DMS79 treated with DMSO at 0.1 percent for 48 hours (cell line): ENCODE measurements around the gene CLSTN2.

Experiments
- DNase-seq: peaks from one replicate; lab custom pipeline; 2025; lab: John Stamatoyannopoulos, UW

Gene CLSTN2

DNA sequence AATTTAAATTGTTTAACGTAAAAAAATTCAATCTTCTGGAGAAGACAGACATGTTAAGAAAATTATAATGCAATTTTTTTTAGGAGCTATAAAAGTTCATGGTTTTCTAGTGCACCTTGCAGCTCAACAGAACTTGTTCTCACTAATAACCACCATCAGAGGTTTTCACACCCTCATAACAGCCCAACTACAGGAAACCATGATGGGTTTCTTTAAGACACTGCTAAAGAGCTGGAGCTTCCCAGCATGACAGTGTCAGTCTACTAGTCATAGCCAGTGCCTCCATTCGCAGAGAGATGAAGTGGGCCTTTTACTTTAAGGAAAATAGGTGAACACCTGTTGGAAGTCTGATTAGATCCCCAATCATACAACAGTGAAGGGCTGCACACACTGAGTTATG lies 518.8 kb downstream of the CLSTN2 start:
- no peak for DNase-seq

DNA sequence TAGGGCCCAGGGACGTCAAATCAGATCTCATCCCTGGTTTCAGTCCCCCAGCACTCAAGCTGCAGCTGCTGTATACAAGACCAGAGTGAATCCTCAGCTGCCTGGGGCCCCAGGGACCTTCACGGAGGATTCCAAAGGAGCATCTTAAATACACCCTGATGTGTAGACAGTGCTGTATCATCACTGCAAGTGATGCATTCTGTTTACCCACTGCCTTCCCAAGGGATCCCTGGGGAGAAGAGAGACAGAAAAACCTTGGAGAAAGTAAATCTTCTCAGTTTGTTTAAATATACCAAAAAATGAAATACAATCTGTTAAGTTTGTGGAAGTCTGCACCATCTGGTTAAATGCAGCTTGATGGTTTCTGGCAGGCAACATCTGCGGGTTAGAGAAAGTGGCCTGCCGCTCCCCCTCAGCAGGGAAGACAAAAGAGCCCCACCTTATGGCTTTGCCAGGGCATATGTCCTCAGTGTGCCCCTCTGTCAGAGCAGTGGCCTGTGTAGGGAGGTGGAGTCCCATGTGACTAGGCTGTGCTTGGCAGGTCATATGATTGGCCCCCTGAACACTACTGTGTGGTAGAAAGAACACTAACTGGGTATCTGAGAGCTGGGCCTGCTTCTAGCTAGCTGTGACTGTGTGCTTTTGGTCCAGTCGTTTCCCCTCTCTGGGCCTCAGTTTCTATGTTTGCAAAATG lies 520.7 kb downstream of the CLSTN2 start:
- DNase-seq, result no peak

DNA sequence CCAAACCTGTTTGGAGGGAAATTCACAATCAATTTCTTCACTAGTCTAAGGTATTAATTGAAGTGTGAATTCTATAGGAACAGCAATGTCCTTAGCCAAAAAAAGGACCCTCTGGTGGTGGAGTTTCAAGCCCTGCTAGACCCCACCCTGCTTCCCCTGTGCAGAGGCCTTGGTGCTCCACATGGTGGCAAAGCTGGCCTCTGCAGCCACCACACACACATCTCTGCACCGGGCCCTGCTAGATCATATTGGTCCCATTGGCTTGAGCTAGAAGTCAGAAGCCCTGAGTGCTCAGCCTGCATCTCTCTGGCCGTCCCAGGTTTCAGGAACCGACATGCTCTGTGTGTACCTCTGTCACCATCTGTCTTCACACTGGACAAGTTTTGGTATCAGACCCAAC lies 522.0 kb downstream of the CLSTN2 start:
- DNase-seq, result no peak

DNA sequence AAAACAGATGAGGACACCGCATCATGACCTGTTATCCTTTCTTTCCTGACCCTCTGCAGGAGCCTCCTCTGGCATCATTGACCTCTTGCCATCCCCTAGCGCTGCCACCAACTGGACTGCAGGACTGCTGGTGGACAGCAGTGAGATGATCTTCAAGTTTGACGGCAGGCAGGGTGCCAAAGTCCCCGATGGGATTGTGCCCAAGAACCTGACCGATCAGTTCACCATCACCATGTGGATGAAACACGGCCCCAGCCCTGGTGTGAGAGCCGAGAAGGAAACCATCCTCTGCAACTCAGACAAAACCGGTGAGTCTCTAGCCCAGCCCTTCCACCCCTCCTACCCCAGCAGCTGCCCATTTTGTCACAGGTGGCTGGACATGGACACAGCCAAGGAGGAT lies 524.5 kb downstream of the CLSTN2 start:
- DNase-seq, result no peak

DNA sequence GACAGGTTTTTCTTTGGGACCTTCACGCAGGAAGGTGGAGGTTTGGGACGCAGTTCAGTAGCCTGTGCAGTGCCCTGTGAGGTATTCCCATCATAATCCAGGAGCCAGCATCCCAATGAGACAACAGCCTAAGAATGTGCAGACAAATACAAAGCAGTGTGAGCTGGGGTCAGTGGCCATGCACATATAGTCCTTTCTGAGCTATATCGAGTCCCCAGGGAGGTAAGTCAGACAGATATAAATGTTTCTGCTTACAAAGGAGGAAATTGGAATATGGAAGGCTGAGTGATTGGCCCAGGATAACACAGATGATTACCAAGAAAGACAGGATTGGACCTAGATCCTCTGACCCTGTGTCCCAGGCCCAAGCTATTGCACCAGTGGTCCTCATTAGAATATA lies 526.3 kb downstream of the CLSTN2 start:
- DNase-seq, result no peak

DNA sequence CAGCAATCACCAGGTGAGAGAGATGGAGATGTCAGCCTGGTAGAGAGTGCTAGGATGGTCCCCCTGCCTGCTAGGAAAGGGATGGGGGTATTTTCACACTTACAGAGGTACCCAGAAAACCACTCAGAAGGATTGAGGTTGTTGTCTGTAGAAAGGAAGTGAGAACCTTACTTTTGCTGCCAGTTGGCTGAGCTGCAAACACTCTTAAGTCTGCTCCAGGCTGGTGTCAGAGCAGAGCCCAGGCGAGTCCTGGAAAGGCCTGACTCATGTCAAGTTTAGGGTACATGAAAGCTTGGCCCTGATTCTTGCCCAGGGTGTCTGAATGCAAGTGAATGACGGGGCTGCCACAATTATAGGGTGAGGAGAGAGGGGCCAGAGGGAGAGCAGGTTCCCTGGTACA lies 528.4 kb downstream of the CLSTN2 start:
- no peak for DNase-seq

DNA sequence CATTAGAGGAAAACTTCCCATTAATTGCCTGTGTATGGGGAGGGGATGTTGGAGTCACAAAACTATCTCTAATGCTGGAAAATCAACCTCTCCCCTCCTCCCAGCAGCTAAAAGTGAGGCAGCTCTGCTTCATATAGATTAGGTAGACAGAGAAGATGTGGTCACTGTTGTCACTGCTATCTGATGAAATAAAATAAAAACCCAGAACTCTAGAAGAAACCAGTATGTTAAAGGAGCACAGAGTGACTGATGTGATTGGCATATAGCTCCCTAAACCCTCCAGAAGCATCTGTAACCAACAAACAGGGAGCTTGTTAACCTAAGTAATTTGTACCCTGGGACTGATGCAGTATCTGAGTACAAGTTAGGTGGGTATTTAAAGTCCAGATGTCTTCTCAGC lies 531.0 kb downstream of the CLSTN2 start:
- DNase-seq, result no peak

DNA sequence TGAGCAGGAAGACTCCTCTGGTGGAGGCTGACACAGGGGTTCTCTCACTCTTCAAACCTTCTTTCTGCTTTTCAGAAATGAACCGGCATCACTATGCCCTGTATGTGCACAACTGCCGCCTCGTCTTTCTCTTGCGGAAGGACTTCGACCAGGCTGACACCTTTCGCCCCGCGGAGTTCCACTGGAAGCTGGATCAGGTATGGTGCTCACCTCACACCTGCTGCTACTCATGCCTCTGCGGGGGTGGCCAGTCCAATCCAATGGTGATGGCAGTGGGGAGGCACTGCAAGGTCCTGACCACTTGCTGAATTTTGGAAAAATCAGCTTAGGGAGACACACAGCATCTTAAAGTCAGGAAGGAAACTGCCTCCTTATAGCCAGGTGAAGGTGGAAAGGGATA lies 531.5 kb downstream of the CLSTN2 start:
- DNase-seq, result no peak

DNA sequence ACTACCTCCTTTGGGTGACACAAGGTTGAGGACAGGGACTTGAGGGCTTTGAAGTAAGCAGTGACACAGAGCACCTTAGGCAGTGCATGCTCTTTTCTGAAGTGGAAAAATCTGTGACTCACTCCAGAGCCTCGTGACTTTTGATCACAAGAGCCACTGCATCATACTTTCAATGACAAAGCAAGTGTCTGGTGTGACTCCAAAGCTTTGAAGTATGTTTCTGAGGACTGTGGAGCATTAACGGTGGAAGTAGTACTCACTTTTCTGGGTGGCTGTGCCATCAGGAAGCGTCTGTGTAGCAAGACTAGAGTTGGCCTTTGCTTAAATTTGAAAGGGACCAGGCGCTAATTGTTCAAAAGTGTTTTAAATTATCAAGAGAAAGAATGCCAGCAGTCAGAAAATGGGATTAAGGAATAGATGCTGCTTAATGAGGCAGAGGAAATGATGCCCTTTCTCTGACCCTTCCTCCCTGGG lies 532.2 kb downstream of the CLSTN2 start:
- no peak for DNase-seq

DNA sequence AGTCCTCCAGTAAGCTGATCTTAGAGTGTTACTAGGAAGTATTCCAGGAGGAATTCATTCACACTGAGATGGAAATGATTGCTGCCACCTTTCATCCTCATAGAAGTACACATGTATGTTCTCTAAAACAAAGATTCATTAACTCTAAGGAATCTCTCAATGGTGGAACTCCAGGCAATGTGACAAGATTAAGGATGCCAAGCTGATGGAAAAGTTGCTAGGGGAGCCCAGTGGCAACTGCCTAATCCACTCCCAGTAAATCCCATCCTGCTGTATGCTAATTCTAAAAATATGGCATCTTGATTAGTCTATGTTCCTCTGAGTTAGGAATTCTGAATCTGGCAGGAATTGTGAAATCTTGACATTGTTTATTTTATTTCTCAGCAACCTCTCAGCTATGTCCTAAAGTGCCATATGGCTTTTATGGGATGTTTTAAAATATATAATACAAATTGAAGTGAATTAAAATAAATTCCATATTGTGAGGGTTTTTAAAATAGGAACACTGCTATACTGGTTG lies 532.9 kb downstream of the CLSTN2 start:
- DNase-seq, result no peak

DNA sequence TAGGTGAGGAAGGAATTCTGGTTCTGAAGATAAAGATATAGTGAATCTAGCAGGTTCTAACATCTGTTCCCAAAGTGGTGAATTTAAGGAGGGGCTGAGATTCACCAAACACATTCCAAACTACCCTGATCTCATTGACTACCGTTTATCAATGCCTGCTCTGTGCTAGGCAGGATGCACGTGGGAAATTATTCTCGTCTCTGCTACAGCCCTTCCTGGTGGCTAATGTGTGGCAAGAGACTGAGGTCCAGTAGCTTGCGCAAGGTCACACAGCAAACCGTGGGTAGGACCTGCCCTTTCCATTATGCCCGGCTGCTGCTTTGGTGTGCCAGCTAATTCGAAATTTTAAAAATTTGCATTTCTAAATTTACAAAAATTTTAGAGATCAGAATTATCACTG lies 533.4 kb downstream of the CLSTN2 start:
- DNase-seq, result no peak

DNA sequence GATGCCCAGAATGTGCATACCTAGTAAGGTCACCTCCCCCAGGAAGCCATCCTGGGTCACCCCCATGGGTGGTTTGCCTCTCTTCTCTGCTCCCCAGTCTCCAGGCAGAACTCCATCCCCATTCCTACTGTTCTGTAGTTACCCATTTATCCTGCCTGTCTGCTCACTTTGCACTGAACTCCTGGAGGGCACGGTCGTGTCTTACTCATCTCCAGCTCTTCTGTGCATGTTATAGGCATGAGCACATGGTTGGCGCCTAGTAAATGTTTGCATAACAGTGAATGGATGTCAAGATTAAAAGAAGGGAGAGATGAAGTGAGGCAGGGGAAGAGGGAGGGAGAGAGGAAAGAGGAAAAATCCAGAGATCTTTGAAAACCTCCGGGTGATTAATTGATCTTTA lies 534.5 kb downstream of the CLSTN2 start:
- no peak for DNase-seq

DNA sequence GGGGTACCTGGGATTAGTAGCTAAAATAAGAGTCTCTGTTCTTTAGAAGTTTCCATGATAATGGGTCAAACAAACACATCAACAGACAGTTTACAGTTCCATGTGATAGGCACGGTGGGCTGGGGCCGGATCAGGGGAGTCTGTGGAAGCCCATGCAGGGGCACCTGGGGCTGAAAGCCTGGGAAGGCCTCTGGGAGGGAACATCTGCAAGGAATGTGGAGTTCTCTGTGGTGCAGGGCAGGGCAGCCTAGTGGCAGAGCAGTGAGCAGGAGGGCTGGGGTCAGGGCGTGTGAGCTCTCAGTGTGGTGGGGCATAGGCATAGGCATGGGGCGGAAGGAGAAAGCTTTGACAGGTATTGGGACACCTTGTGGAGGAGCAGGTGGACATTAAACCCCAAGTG lies 535.2 kb downstream of the CLSTN2 start:
- no peak for DNase-seq

DNA sequence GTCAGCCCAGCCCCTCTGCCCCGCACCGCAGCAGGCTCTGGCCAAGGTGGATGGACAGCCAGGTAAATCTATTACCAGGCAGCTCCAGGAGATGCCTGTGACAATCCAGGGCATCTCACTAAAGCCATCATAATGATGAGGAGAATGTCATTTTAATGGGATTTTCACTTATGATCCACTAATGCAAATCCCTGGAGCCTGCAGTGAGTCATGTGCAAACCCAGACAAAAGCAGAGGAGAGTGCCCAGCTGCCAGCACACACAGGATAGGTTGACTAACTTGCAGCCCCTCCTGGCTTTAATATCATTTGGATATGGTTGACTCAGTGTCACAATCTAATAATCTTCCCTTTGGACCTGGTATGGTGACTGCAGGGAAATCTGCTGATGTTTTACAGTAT lies 536.0 kb downstream of the CLSTN2 start:
- no peak for DNase-seq

DNA sequence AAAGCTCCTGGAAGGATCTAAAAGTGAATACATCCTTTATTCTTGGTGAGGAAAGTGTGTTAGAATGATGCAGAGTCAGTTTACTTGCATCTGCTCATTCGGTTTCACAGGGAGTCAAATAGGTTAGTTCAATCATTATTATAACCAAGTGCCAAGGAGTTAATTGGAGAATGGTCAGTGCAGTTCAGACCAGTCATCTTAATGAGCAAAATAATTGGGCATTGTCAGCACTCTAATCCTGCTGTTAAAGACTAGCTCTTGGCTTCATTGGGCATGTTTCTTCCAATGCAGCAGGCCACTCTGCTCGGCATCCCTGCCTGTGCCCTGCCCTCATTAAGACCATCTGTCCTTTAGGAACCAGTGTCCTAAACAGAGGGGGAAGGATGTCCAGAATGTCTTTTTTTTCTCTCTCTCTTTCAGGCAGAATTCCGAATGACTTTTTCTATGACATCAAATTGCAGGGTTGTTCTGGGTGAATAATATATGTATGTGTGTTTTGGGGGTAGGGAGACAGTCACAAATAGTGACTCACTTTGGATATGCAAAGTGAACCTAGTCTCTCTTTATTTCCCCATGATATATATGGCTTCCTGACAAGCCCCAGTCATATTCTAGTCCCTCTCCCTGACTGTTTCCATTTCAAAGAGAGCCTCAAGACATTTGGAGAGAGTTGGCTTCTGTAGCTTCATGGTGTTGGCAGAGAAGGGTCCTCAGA lies 537.5 kb downstream of the CLSTN2 start:
- DNase-seq, result no peak

DNA sequence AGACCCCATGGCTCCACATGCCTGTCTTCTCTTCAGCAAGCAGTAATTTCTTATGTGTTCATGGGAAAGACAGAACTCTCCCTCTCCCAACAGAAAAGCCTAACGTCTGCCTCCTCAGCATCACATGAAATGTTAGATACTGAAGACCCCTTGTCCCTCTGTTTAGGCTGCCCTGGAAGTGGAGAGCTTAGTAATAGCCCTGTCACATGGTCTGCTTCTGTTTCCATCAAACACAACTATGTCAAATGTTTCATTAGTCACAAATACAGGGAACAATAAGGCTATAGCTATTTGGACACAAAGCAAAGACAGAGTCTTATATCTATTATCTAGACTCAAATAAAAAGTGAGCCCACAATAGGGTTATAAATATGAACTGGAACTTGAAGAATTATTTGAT lies 552.6 kb downstream of the CLSTN2 start:
- no peak for DNase-seq

DNA sequence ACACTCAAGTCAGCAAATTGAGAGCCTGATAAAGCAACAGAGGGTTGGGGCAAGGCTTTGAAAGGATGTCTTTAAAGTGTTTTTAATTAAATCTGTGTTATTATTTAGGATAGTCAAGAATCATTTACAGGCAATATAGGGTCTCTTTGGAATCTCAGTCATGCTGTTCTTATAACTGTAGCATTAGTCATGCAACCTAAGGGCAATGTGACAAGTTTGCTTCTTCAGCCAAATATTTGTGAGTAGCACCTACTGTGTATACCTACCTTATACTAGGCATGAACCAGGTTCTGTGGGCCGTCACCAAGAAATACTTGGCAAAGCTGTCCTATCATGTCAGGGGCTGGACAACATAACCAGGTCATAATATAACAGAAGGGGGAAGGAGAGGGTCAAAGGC lies 558.3 kb downstream of the CLSTN2 start:
- no peak for DNase-seq

DNA sequence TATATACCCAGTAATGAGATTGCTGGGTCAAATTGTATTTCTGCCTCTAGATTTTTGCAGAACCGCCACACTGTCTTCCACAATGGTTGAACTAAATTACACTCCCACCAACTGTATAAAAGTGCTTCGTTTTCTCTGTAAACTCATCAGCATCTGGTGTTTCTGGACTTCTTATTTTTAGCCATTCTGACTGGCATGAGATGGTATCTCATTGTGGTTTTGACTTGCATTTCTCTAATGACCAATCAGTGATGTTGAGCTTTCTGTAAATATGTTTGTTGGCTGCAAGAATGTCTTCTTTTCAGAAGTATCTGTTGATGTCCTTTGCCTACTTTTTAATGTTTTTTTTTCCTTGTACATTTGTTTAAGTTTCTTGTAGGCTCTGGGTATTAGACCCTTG lies 560.0 kb downstream of the CLSTN2 start:
- DNase-seq, result no peak

DNA sequence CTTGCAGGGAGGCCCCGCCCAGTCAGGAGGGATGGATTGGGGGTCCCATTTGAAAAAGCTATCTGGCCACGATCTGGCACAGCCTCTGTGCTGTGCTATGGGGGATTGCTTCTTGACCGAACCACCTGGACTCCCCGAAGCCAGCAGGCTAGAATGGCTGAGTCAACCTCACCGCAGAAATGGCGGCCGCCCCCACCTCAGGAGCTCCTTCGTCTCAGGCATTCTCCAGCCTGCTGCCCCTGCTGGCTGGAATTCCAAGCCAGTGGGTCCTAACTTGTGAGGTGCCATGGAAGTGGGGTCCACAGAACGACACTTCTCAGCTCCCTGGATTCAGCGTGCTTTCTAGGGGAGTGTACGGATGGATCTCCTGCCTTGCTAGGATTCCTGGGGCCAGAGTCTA lies 562.3 kb downstream of the CLSTN2 start:
- DNase-seq, result no peak

DNA sequence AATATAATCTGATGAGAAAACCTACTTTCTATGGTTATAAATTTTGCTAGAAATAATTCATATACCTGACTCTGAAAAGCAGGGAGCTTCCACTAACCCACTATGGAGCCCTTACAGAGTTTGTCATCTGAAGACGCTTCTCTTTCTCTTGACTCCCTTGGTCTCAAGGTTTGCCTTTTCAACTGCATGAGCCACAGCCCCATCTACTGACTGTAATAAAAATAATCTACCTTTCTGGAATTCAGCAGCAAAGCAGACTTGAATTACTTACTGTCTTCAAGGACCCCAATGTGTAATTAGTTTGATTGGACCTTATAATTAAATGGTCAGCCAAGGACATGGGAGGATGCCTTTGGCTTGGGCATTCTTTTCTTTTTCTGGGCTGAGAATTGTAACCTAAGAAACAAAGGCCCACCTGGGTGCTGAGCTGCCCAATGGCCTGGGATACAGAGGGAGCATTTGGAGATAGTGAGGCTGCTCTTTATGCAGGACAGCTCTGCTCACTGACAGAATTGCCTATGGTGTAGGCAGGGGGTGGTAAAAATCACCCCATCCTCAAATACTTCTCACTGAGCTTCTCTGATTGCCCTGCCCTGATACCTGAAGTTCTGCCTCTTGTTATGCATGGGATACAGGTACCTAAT lies 564.3 kb downstream of the CLSTN2 start:
- peak; percentile 6 for DNase-seq

DNA sequence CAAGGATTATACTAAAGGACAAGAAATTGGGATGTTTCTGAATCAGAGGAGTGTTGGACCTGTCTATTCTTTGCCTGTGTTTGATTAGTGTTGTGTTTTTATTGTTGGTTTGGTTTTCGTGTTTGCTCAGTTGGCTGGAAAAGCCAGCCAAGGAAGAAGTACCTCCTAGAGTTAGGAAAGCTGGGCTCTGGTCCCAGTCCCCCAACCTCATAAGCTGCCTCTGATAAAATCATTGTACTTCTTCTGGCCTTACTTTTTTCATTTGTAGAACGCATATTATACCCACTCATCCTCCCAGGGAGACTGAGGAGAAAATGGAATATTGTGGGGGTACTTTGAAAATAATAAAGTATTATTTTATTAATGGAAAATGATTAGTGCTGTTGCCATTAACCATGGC lies 565.5 kb downstream of the CLSTN2 start:
- DNase-seq, result peak; percentile 30

DNA sequence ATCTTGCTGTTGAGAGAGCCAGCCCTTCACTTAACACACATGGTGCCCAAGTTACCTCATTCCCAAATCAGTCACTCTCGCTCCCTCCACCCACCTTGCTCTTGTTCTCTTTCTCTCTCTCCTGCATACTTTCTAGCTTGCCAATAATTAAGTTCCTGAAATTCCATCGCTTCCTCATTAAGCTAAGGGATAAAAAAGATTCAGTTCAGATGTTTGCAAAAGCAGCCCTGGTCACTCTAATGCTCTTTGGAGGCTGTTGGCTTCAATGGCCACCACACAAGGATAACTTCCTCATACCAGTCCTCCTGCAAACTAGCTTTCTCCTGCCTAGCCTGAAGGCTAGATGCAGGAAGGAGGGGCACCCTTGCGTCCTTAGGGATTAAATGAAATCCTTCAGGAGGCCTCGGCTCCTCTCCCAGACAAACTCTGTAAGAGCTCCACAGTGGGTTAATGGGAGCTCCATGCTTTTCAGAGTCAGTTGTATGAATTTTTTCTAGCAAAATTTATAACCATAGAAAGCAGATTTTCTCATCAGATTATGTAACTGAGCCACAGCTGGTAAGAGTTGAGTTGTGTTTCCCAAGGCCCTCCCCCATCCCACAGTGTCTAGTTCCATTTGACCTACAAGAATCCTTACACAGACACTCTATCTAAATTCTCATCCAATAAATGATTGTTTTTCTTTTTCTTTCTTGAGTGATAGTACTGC lies 566.2 kb downstream of the CLSTN2 start:
- no peak for DNase-seq
